Choroid plexus epithelial cell (primary cell): ENCODE measurements around the gene SLC25A41.
"Not testable (repeated sequence)": the region's sequence is repeated elsewhere in the genome, so short reads cannot be mapped to it uniquely, and the experiment has no call there.

ENCODE experiments used
- DNase-seq: peaks from one replicate; pipeline ENCODE4 v3.0.0-alpha.2; 2010; ENCODE audit warnings: low read depth
- H3K4me3 ChIP-seq: 2 replicates; pipeline ENCODE4 v1.5.1; 2011; ENCODE audit warnings: low read depth, mild to moderate bottlenecking, control low read depth, low read length, moderate library complexity
- TF ChIP-seq, protein P1 (sequence below): conservative IDR thresholded peaks from 2 replicates; pipeline ENCODE4 v1.5.1; 2011; ENCODE audit warnings: low read depth, mild to moderate bottlenecking, control low read depth, inconsistent platforms, low read length, moderate library complexity

The SLC25A41 gene

DNA sequence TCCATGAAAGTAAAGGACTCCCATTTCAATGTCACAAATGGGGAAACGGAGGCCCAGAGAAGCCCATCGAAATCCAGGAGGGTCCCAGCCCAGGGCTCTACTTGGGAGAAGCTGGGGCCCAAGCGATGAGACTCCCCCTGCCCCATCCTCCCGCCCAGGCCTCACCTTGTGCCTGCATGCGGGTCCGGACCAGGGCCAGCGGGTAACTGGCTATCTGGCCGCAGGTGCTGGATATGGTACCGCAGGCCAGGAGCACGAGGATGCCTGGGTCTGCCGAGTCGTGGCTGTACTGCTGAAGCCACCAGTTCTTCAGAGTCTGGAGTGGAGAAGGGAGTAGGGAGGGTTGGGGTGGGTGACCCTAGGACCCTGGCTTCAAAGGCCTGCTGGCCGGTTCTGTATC lies 10.4 kb upstream of the SLC25A41 start:
- H3K4me3 ChIP-seq = no peak overlapping the region
- DNase-seq = no peak
- TF ChIP-seq, protein P1, sequence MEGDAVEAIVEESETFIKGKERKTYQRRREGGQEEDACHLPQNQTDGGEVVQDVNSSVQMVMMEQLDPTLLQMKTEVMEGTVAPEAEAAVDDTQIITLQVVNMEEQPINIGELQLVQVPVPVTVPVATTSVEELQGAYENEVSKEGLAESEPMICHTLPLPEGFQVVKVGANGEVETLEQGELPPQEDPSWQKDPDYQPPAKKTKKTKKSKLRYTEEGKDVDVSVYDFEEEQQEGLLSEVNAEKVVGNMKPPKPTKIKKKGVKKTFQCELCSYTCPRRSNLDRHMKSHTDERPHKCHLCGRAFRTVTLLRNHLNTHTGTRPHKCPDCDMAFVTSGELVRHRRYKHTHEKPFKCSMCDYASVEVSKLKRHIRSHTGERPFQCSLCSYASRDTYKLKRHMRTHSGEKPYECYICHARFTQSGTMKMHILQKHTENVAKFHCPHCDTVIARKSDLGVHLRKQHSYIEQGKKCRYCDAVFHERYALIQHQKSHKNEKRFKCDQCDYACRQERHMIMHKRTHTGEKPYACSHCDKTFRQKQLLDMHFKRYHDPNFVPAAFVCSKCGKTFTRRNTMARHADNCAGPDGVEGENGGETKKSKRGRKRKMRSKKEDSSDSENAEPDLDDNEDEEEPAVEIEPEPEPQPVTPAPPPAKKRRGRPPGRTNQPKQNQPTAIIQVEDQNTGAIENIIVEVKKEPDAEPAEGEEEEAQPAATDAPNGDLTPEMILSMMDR = no peak

DNA sequence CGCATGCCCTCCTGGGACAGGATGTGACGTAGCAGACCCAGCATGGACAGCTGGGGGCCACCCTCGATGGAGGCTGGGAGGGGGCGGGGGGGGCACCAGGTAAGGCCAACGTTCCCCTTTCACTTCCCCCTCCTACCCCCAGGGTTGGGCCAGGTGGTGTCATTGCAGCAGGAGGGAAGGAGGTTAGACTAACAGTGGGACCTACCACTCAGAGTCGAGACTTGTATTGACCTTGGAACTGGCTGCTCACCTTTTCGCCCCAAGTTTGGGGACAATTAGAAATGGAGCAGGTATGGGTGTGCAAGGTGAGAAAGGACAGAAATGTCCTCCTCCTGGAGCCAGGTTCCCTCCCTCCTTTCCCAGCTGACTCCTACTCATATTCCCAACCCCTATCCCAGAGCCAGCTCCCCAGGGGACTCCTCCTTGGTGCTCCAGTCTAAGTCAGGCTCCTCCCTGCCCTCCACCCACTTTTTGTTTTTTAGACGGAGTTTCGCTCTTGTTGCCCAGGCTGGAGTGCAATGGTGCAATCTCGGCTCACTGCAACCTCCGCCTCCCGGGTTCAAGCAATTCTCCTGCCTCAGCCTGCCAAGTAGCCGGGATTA lies 8.6 kb upstream of the SLC25A41 start:
- H3K4me3 ChIP-seq = no peak overlapping the region
- TF ChIP-seq, protein P1 = no peak
- DNase-seq = no peak

DNA sequence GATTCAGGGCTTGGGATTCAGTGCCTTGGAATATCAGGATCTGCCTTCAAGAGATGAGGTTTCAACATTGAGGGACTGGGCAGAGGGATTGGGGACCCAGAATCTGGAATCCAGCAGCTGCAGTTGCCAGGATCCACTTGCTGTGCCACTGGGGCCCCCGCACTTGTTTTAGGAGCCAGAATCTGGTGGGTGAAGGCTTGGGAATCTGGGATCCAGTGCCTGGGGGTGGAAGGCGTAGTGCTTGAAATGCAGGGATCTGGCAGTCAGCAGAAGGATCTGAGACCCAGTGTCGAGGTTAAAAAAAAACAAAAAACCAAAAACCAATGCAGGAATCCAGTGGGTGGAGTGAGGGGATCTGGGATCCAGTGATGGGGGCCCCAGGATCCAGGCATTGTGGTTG lies 7.3 kb upstream of the SLC25A41 start:
- no peak overlapping the region for H3K4me3 ChIP-seq

DNA sequence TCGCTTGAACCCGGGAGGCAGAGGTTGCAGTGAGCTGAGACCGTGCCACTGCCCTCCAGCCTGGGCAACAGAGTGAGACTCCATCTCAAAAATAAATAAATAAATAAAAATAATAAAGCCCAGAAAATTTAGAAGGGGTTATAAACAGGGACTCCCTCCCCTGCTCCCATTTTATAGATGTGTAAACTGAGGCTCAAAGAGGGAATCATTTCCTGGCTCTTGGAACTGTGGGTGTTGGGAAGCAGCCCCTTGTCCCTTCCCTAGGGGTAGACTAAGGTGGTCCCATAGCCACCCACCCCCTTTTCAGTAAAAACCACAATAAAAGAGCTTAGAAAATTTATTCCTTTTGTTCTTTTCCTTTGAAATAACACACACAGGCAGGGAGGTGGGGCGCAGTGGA lies 6.2 kb upstream of the SLC25A41 start:
- TF ChIP-seq, protein P1 = no peak
- no peak overlapping the region for H3K4me3 ChIP-seq
- no peak for DNase-seq

More for the DNA sequence above, 7.3 kb upstream of the SLC25A41 start:
- no peak for DNase-seq
- TF ChIP-seq, protein P1 = no peak

DNA sequence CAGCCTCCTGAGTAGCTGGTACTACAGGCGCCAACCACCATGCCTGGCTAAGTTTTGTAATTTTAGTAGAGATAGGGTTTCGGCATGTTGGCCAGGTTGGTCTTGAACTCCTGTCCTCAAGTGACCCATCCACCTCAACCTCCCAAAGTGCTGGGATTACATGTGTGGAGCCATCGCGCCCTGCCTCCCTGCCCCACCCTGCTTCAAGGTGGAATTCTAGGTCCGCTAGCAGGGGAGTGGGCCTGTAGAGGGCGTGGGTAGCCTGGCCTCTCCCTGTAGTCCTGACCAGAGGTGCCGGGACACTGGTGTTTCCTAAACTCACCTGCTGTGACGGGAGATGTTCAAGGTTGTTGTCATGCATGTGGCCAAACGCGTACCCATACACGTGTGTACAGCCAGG lies 398 bp downstream of the SLC25A41 start:
- TF ChIP-seq, protein P1 = no peak
- no peak for DNase-seq
- no peak overlapping the region for H3K4me3 ChIP-seq

DNA sequence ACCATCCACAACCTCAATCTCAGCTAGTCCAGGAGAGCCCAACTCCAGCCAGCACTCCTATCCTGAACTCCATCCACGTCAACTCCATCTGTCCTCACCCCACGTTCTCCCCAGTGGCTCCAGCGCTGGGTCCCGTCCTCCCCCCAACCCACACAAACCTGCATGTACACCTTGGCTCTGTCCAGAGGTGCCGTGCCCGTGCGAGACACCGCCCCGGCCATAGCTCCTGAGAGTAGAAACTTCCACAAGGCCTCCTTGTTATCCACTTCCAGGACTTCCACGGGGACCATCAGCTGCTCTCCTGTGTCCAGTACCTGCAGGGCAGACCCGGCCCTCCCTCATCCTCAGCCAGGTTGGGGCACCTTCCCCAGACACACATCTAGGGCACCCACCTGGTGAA lies 1.7 kb downstream of the SLC25A41 start:
- no peak overlapping the region for H3K4me3 ChIP-seq
- TF ChIP-seq, protein P1 = no peak
- no peak for DNase-seq

DNA sequence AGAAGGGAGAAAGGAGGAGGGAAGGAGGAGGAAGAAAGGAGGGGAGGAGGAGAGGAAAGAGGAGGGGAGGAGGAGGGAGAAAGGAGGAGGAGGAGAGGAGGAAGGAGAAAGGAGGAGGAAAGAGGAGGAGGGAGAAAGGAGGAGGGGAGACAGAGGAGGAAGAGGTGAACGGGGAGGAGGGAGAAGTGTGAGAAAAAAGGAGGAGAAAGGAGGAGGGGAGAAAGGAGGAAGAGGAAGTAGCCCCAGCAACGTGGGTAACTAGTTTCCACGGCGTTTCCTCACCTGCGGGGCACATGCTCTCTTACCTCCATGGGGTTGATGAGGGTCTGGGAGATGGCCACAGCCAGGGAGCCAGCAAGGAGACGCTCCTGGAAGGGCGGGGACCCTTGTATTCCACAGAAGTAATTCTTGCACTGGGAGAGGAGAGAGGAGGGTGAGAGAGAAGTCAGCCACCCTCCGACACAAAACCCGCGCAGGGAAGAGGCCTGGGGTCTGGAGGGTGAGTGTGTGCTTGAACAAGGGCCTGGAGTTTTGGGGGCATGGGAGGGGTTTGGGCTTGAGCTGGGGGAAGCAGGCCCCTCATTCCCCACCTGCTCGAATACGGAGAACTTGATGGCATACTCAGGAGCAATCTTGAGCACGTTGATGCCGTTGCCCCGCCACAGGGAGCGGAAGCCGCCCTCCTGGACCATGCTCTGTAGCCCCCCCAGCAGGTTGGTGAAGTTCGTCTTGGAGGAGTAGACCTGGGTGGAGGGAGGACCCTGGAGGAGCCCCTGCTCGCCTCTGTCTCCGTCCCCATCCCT lies 3.9 kb downstream of the SLC25A41 start:
- TF ChIP-seq, protein P1 = no peak
- no peak overlapping the region for H3K4me3 ChIP-seq
- no peak for DNase-seq

DNA sequence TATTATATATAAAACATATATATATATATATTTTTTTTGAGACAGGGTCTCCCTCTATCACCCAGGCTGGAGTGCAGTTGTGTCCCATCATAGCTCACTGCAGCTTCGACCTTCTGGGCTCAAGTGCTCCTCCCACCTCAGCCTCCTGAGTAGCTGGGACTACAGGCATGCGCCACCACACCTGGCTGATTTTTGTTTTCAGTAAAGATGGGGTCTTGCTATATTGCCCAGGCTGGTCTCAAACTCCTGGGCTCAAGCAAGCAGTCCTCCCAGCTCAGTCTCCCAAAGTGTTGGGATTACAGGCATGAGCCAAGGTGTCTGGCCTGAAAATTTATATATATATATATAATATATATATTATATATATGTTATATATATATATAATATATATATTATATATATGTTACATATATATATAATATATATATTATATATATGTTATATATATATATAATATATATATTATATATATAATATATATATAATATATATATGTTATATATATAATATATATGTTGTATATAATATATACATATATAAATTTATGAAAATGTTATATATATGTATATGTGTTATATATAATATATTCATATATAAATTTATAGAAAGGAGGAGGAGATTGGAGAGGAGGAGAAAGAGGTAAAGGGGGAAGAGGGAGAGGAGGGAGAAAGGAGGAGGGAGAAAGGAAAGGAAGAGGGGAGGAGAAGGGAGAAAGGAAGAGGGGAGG lies 4.7 kb downstream of the SLC25A41 start:
- not testable (repeated sequence) for H3K4me3 ChIP-seq, DNase-seq
